Measurements from ENCODE around the gene SPTBN1. TPM values are rescaled to one million over a fixed set of nuclear protein-coding genes. Genes with fewer than 3 reads are reported as not detected.

The SPTBN1 gene
- total and polyA plus RNA-seq, 2 donors = 118 to 352 TPM

- H3K27ac ChIP-seq (ENCODE audit: low read depth) = no peak overlapping the region
- WGBS = 78% methylated on average over 4 of the region's 4 CpGs
Measured at GRCh38 chr2:54541995-54542394, 85.9 kb downstream of the SPTBN1 start.

GRCh38 chr2:54543733-54544396 lies 87.7 kb downstream of the SPTBN1 start:
- WGBS = 58% methylated on average over 3 of the region's 3 CpGs
- no peak overlapping the region for H3K4me3 ChIP-seq (ENCODE audit: low read depth, low read length)
- no peak for DNase-seq (ENCODE audit: extremely low spot score)
- H3K36me3 ChIP-seq (ENCODE audit: insufficient read depth) = no peaks in the 10 kb centered on the region
- no peaks in the 10 kb centered on the region for H3K4me1 ChIP-seq (ENCODE audit: insufficient read depth)
- H3K27ac ChIP-seq (ENCODE audit: low read depth) = no peak overlapping the region

More at GRCh38 chr2:54541995-54542394, 85.9 kb downstream of the SPTBN1 start:
- no peak overlapping the region for H3K4me3 ChIP-seq (ENCODE audit: low read depth, low read length)
- DNase-seq (ENCODE audit: extremely low spot score) = no peak
- H3K4me1 ChIP-seq (ENCODE audit: insufficient read depth) = no peaks in the 10 kb centered on the region
- no peaks in the 10 kb centered on the region for H3K36me3 ChIP-seq (ENCODE audit: insufficient read depth)

GRCh38 chr2:54545702-54546450 lies 89.7 kb downstream of the SPTBN1 start:
- DNase-seq (ENCODE audit: extremely low spot score) = no peak
- no peaks in the 10 kb centered on the region for H3K36me3 ChIP-seq (ENCODE audit: insufficient read depth)
- no peak overlapping the region for H3K27ac ChIP-seq (ENCODE audit: low read depth)
- H3K4me1 ChIP-seq (ENCODE audit: insufficient read depth) = no peaks in the 10 kb centered on the region
- H3K4me3 ChIP-seq (ENCODE audit: low read depth, low read length) = no peak overlapping the region
- 74% methylated on average over 3 of the region's 3 CpGs for WGBS

DNA sequence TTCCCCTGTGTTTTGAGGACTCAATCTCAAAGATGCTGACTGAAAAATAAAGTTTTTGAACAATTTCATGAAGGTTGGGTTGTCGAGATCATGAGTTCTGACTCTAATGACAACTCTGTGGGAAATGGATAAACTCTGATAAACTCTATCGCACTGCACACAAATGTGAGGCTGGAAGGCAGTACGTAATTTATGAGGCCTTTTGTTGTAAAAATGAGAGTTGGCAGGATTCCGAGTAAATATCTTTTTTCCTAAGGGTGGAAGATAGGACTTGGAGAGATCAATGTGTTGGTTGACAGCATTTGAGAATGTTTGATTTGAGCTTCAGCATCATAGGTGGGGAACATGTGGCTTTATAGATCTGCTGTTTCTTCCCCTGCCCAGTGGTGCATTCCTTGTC lies 90.4 kb downstream of the SPTBN1 start:
- Histone ChIP-seq H3K36me3 (ENCODE audit: insufficient read depth) (no peaks in the 10 kb centered on the region), H3K4me1 (ENCODE audit: insufficient read depth) (no peaks in the 10 kb centered on the region), H3K4me3 (ENCODE audit: low read depth, low read length) (no peak overlapping the region), H3K27ac (ENCODE audit: low read depth) (no peak overlapping the region)
- no peak for DNase-seq (ENCODE audit: extremely low spot score)
- WGBS = 38% methylated on average over 4 of the region's 4 CpGs

GRCh38 chr2:54546923-54547720 lies 91.0 kb downstream of the SPTBN1 start:
- no peak for DNase-seq (ENCODE audit: extremely low spot score)
- H3K4me3 ChIP-seq (ENCODE audit: low read depth, low read length) = no peak overlapping the region
- no peaks in the 10 kb centered on the region for H3K4me1 ChIP-seq (ENCODE audit: insufficient read depth)
- H3K36me3 ChIP-seq (ENCODE audit: insufficient read depth) = no peaks in the 10 kb centered on the region
- WGBS = 77% methylated on average over 5 of the region's 5 CpGs
- no peak overlapping the region for H3K27ac ChIP-seq (ENCODE audit: low read depth)

GRCh38 chr2:54549430-54549829 lies 93.3 kb downstream of the SPTBN1 start:
- DNase-seq (ENCODE audit: extremely low spot score) = no peak
- no peak overlapping the region for H3K27ac ChIP-seq (ENCODE audit: low read depth)

GRCh38 chr2:54549917-54550518 lies 93.9 kb downstream of the SPTBN1 start:
- Histone ChIP-seq H3K4me1 (ENCODE audit: insufficient read depth) (no peaks in the 10 kb centered on the region), H3K36me3 (ENCODE audit: insufficient read depth) (no peaks in the 10 kb centered on the region), H3K27ac (ENCODE audit: low read depth) (no peak overlapping the region), H3K4me3 (ENCODE audit: low read depth, low read length) (no peak overlapping the region)
- WGBS = 82% methylated on average over 4 of the region's 4 CpGs
- no peak for DNase-seq (ENCODE audit: extremely low spot score)

More at GRCh38 chr2:54549430-54549829, 93.3 kb downstream of the SPTBN1 start:
- 85% methylated on average over 3 of the region's 3 CpGs for WGBS
- no peak overlapping the region for H3K4me3 ChIP-seq (ENCODE audit: low read depth, low read length)
- H3K4me1 ChIP-seq (ENCODE audit: insufficient read depth) = no peaks in the 10 kb centered on the region
- no peaks in the 10 kb centered on the region for H3K36me3 ChIP-seq (ENCODE audit: insufficient read depth)

- 68% methylated on average over 3 of the region's 3 CpGs for WGBS
- Histone ChIP-seq H3K4me1 (ENCODE audit: insufficient read depth) (no peaks in the 10 kb centered on the region), H3K4me3 (ENCODE audit: low read depth, low read length) (no peak overlapping the region), H3K27ac (ENCODE audit: low read depth) (no peak overlapping the region), H3K36me3 (ENCODE audit: insufficient read depth) (no peaks in the 10 kb centered on the region)
- DNase-seq (ENCODE audit: extremely low spot score) = no peak
Measured at GRCh38 chr2:54550547-54550946, 94.4 kb downstream of the SPTBN1 start.

- H3K27ac ChIP-seq (ENCODE audit: low read depth) = no peak overlapping the region
- no peaks in the 10 kb centered on the region for H3K36me3 ChIP-seq (ENCODE audit: insufficient read depth)
- no peak overlapping the region for H3K4me3 ChIP-seq (ENCODE audit: low read depth, low read length)
- DNase-seq (ENCODE audit: extremely low spot score) = no peak
- 43% methylated on average over 4 of the region's 4 CpGs for WGBS
- no peaks in the 10 kb centered on the region for H3K4me1 ChIP-seq (ENCODE audit: insufficient read depth)
Measured at GRCh38 chr2:54551123-54551756, 95.1 kb downstream of the SPTBN1 start.

- Histone ChIP-seq H3K4me1 (ENCODE audit: insufficient read depth) (no peaks in the 10 kb centered on the region), H3K27ac (ENCODE audit: low read depth) (no peak overlapping the region), H3K4me3 (ENCODE audit: low read depth, low read length) (no peak overlapping the region), H3K36me3 (ENCODE audit: insufficient read depth) (no peaks in the 10 kb centered on the region)
- 87% methylated on average over 2 of the region's 2 CpGs for WGBS
- no peak for DNase-seq (ENCODE audit: extremely low spot score)
Measured at GRCh38 chr2:54553075-54553474, 96.9 kb downstream of the SPTBN1 start.

- Histone ChIP-seq H3K27ac (ENCODE audit: low read depth) (no peak overlapping the region), H3K4me1 (ENCODE audit: insufficient read depth) (no peaks in the 10 kb centered on the region), H3K36me3 (ENCODE audit: insufficient read depth) (no peaks in the 10 kb centered on the region), H3K4me3 (ENCODE audit: low read depth, low read length) (no peak overlapping the region)
- WGBS = 89% methylated on average over 1 of the region's 1 CpG
- no peak for DNase-seq (ENCODE audit: extremely low spot score)
Measured at GRCh38 chr2:54553775-54554174, 97.6 kb downstream of the SPTBN1 start.

DNA sequence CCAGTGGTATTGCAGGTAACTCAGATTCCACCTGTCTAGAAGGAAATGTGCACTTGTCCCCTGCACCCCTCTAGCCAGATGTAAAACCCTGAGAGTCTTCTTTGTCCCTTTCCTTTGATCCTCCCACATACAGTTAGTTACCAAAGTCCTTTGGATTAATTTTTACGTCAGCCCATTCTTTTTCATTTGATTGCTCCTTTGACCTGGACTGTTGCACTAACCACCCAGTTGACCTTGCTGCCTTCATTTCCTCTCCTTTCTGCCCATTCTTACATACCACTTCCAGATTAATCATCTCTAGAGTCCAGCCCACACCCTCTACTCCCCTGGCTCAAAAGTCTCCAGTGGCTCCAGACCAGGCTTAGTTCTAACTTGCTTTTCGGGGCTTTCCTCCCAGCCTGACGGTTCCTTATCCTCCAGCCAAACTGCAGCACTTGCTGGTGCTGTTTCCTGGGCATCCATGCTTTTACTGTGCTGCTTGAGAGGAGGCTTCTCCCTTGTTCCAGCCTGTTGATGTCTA lies 99.3 kb downstream of the SPTBN1 start:
- H3K36me3 ChIP-seq (ENCODE audit: insufficient read depth) = no peaks in the 10 kb centered on the region
- no peaks in the 10 kb centered on the region for H3K4me1 ChIP-seq (ENCODE audit: insufficient read depth)
- no peak overlapping the region for H3K4me3 ChIP-seq (ENCODE audit: low read depth, low read length)
- no peak for DNase-seq (ENCODE audit: extremely low spot score)
- 54% methylated on average over 3 of the region's 3 CpGs for WGBS
- H3K27ac ChIP-seq (ENCODE audit: low read depth) = no peak overlapping the region

- H3K4me1 ChIP-seq (ENCODE audit: insufficient read depth) = no peaks in the 10 kb centered on the region
- DNase-seq (ENCODE audit: extremely low spot score) = no peak
- 85% methylated on average over 2 of the region's 2 CpGs for WGBS
- no peaks in the 10 kb centered on the region for H3K36me3 ChIP-seq (ENCODE audit: insufficient read depth)
- no peak overlapping the region for H3K4me3 ChIP-seq (ENCODE audit: low read depth, low read length)
- no peak overlapping the region for H3K27ac ChIP-seq (ENCODE audit: low read depth)
Measured at GRCh38 chr2:54556621-54557121, 100.5 kb downstream of the SPTBN1 start.
